Stimulated activated CD4-positive, alpha-beta T cell treated with anti-CD3 and anti-CD28 coated beads, Interleukin-12 subunit alpha, Interleukin-12 subunit beta, amount 100 ng/mL, for 24 hours (primary cell): ENCODE results near the gene LIN28B.
"Not testable (repeated sequence)": the region's sequence is repeated elsewhere in the genome, so short reads cannot be mapped to it uniquely, and the experiment has no call there.

Source experiments
- DNase-seq, 2 experiments: peaks; one replicate each; pipeline ENCODE4 v3.0.0-alpha.2; 2020; ENCODE audit warnings: low read depth in 2 of 2

The LIN28B gene

DNA sequence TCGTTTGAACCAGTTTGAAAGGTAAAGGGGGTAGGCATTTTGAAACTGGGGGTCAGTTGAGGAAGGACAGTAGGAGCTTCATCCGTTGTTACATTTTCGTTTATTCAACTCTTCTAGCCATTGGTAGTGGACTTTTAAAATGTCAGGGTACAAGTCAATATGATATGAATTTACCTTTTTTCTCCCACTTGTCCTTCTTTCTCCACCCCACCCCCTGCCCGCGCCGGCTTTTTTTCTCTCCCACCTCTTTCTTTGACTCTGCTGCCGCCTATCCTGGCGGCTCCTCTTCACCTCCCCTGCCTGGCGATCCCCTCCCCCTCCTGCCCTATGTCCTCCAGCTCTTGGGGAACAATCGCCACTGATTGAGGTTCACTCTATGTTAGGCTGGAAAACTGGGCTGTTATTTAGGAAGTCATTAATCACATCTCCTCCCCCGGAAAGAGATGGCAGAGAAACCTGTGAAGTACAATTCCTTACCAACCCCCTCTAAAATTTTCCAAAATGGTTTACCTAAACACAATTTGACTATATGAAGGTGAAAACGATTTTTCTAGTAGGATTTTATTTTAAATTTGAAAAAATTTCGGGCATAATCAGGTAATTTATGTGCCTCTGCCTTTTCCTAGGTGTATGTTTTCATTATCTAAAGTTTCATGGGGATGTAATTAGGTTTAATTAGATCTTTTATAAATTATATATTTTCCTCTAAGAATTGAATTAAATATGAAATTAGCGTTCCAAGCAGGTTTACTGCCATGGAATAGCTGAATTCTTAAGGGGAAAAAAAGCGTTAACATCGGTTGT lies 778 bp upstream of the LIN28B start:
- DNase-seq, result no peak

DNA sequence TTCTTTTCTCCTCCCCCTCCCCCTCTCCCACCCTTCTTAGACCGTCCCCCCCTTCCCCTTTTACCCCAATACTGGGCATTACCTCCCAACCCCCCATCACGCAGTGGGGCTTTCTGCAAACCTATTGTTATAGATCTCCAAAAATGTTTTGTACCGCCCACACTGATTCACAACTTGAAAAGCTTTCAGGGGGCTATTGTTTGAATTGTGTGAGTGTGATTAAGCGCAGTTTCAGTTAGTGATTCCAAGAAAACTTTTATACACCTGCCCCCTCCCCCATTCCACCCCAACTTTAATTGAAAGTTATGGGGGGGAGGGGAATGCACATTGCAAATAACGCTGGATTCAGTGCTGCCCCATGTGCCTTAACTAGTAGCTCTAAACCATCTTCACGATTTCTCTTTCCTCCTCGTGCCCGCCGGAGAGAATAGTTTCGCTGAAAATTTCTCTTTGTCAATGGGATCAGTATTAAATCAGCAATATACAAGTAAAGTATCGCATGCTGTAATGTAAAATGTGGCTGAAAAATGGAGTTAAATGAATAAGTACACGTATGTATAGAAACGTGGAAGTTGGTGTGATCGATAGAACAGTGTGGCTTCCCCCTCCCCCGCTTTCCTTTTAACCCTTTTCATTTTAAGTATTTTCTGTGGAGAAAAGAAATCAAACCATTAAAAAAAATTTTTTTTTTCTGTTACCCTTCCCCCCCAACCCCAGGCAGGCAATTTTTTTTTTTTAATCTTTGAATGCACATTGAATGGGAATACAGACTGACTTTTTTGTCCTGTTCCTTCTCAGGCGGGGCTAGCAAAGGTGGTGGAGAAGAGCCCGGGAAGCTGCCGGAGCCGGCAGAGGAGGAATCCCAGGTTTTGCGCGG lies 632 bp downstream of the LIN28B start:
- no peak for DNase-seq

DNA sequence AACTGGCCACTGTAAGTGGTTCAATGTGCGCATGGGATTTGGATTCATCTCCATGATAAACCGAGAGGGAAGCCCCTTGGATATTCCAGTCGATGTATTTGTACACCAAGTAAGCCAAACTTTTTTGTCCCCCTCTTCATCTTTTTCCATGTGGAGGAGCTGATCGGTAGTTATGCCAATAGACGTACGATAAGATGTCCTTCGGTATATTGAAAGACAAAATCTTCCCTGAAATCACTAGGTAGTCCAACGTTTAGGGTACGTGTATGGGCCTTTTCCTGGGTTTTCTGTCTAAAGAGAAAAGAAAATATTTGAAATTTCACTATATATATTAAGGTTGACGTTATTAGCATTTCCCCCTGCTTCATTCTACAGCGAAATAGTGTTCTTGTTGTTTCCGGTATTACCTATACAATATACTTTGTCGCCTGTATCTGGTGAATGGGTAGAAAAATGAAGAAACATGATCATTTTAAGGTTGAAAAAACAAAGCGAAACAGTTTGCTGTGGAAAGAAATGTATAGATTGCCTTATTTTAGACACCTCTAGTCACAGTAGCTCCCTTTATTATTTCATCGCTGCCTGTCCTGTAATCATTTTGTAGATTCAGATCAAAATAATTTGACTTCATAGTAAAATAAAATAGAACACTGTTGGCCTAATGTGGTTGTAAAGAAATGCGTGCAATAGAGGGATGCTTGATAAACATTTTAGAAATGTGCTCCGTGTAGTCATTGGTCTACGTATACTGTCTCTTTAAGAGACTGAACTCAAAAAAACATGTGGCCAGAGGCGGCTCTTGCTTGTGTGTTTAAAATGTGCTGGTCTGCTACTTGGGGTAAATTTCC lies 1.5 kb downstream of the LIN28B start:
- no peak for DNase-seq

DNA sequence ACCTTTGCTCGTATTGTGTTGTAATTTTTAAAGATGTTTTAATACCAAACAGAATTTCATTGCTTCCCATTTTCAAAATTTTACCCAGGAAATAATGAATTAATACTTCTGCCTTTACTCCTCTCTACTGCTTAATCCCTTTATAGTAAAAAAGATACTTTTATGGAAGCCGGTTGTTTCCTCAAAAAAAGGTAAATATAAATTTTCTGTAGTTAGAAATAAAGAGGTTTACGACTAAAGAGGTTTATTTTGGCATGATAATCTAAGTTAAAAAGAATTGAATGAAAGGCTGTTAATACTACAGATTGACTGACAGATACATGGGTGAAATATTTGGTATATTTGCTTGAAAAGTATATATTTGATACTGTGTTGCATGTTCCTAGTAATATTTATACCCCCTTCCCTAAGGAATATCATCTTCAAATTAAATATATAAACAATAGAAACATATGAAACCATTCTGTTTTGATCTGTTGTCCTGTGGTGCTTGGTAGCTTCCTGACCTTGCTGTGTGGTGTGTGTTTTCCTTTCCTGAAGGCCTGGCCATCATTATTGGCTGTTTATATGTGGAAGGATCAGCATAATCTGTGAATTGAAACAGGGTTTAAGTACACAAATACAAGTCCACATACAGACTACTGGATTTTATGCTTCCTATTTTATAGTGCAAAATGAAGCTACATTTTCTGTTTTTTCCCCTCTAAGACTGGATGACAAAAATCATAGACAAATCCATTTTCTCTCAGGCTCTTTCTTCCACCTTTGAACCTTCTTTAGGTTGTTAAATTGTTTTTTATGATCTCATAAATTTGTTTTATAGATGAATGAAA lies 2.3 kb downstream of the LIN28B start:
- DNase-seq, result no peak

DNA sequence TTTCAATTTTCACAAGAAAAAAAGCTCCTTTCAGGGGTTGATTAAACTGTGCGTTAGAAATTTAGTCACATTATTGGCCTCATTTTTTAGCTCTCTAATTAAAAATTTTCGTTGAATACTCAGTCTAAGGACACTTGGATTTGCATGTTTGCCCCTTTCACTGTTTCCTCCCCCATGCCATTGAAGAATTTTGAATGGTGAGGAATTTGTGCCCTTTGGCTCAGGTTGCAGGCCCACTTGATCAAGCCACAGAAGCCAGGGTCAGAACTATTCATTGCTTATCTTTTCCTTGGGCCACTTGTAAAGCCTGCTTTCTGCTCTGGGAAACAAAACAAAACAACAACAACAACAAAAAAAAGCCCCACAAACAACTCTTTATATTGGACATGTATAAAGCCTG lies 12.2 kb downstream of the LIN28B start:
- no peak for DNase-seq

DNA sequence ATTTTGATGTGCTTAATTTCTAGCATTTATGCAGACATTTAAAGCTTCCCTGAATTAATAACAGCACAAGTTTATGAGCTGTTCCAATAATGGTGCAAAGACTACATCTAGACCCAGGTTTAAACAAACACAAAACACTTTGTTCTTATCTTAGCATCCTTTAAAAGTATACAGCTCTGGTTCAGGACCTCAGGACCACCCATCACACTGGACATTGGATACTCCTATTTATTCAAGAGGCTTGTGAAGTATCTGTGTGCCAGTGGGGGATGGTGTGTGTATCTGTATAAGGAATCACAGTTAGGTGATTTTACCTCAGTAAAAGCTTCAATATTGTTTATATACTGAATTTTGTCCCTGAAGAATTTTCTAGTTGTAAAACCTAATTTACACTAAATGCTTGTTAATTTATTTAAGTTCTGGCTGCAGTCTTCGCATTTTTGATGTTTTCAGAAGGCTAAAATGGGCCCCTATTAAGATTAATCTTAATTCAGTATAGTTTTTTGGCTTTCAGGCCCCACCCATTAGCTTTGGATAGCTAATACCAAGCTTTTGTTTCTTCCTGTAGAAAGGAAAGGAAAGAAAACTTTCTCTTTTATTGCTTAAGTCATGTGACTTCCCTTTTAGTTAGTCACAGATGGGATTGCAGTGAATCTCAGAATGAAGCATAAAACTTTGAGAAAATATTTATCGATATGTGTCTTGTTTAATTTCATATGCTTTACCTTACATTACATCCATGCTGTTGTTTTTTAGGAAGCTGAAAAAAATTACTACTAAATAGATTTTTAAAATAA lies 13.1 kb downstream of the LIN28B start:
- DNase-seq, result no peak

DNA sequence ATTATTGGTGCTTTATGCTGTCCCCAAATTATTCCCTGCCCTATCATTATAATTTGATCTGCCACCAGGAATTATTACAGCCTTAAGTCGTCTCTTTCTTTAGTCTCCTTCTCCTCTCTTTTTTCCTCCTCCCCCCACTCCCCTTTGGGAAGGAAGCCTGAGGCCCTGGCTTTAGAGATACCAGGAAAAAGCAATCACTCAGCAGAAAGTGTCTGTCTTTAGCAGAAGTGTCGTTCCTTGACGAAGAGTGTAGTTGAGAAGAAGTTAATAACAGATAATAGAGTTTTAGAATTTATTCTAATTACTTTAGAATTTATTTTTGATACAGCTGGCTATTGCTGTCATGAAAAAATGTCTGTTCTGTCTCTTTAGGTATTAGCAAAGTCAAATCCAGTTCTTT lies 16.5 kb downstream of the LIN28B start:
- no peak for DNase-seq

DNA sequence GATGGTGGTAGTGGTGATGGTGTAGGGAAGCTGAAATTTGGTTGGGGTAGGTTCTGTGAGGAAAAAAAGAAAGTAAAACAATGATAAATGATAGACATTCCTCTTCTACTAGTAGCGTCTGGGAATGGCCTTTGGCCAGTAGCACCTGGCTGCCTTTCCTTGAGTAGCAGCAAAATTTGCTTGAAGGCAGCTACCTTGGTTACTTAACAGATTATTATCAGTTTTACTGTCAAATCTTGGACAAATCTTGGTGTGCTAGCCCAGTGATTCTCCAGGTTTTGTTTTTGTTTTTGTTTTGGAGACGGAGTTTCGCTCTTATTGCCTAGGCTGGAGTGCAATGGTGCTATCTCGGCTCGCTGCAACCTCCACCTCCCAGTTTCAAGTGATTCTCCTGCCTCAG lies 26.4 kb downstream of the LIN28B start:
- DNase-seq, result no peak

DNA sequence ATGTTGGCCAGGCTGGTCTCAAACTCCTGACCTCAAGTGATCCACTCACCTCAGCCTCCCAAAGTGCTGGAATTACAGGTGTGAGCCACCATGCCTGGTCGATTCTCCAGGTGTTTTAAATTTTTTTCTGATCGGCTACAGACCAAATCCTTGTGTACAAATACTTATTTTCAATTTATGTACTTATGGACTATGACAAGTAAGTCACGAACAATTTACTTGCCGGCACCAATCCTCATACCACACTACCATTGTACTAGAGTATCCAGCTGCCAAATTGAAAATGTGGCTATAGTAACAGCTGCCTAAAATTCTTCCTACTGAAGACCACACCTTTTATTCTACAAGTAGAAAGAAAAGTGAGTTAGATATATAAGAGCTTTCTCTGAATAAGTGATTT lies 26.9 kb downstream of the LIN28B start:
- no peak for DNase-seq

DNA sequence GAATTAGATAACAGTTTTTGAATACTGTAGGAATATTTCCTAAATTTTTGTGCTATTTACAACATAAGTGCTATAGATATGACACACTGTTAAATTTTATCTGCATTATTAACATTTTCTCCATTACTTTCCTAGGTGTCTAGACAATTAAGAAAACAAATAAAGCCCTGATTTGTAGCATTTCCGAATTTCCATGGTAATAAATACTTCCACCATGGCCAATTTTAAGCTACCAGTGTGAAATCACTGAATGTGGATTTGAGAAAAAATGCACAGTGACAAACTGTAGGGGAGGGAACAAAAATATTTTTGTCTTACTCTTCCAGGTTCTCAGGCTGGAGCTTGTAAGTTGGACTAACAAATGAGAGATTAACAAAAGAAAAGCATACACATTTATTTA lies 27.9 kb downstream of the LIN28B start:
- DNase-seq, result no peak

DNA sequence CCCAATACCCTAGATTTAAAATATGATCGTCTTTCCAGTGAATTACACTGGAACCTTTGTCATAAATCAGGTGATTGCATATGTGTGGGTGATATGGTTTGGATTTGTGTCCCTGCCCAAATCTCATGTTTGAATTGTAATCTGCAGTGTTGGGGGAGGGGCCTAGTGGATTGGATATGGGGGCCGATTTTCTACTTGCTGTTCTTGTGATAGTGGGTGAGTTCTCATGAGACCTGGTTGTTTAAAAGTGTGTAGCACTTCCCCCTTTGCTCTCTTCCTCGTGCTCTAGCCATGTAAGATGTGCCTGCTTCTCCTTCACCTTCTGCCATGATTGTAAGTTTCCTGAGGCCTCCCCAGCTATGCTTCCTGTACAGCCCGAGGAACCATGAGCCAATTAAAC lies 29.0 kb downstream of the LIN28B start:
- not testable (repeated sequence) for DNase-seq

DNA sequence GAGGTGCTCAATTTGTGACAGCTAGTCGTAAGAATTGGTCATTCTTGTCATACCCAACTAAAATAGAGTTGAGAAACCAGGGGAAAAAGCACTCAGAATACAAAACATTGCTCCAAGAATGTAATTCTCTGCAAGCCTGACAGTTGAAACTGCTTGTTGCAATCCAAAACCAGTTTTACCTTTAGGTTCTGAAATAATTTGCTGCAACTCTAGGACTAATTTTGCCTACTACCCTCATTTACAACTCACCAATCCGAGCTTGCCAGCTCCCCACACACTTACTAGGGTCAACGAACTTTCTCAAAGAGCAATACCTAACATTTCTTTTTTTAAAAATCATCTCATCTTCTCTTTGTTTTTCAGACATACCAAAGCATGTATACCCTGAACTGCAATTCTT lies 29.7 kb downstream of the LIN28B start:
- DNase-seq, result no peak

DNA sequence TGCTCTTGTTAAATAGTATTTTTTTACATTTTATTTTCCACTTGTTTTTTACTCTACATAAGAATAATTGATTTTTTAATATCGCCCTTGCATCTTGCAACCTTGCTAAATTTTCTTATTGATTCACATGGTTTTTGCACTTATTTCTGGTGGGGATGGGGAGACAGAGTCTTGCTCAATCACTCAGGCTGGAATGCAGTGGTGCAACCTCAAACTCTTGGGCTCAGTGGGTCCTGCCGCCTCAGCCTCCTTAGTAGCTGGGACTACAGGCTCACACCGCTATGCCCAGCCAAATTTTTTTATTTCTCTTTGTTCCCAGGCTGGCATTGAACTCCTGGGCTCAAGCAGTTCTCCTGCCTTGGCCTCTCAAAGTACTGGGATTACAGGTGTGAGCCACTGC lies 30.3 kb downstream of the LIN28B start:
- no peak for DNase-seq

DNA sequence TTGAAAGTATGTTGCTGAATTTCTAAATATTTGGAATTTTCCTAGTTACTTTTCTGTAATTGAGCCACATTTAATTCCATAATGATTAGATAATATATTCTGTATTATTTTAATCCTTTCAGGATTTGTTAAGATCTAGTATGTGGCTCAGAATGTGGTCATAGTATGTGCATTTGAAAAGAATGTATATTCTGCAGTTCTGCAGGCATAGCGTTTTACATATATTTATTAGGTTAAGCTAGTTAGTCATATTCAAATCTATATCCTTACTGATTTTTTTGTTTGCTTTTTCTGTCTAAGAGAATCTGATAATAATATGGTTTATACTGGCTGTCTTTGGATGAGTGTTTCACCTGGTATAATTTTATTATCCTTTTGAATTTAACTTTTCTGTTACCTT lies 33.2 kb downstream of the LIN28B start:
- no peak for DNase-seq

DNA sequence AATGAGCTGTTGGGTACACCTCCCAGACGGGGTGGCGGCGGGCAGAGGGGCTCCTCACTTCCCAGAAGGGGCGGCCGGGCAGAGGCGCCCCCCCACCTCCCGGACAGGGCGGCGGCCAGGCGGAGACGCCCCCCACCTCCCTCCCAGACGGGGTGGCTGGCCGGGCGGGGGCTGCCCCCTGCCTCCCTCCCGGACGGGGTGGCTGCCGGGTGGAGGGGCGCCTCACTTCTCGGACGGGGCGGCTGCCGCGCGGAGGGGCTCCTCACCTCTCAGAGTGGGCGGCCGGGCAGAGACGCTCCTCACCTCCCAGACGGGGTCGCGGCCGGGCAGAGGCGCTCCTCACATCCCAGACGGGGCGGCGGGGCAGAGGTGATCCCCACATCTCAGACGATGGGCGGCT lies 34.2 kb downstream of the LIN28B start:
- not testable (repeated sequence) for DNase-seq

DNA sequence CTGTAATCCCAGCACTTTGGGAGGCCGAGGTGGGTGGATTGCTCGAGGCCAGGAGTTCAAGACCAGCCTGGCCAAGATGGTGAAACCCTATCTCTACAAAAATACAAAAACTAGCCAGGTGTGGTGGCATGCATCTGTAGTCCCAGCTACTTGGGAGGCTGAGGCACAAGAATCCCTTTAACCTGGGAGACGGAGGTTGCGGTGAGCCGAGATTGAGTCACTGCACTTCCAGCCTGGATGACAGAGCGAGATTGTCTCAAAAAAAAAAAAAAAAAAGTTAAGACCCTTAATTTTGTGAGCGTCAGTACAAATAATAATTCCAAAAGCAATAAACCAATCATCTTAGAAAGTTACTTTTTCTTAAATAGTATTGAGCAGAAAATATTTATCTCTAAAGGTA lies 36.7 kb downstream of the LIN28B start:
- not testable (repeated sequence) for DNase-seq

DNA sequence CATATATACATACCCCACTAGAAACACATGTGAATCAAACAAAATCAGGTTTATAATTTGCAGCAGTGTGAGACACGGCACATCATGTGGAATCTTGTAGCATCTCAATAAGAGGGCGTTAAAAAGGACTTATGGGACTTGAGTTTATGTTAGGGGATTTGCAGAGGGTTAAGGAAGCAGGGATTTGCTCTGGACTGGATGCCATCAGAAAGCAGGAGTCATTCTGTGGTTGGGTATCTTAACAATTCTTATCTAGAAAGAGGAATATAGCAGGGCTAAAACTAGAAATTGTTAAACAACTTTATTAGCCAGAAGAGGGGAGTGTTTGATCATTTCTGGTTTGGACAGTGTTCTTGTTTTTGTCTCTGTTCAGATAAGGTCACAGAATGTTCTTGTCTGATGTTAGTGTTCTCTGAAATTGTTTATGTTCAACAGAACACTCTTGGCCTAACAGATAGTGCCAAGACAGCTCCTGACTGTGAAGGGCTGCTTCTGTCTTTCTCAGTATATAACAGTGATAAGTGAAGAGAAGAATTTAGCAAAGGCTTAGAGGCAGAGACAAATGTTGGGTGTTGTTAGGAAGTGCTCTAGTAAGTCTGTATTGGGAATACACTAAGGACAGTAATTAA lies 39.2 kb downstream of the LIN28B start:
- DNase-seq, result no peak

DNA sequence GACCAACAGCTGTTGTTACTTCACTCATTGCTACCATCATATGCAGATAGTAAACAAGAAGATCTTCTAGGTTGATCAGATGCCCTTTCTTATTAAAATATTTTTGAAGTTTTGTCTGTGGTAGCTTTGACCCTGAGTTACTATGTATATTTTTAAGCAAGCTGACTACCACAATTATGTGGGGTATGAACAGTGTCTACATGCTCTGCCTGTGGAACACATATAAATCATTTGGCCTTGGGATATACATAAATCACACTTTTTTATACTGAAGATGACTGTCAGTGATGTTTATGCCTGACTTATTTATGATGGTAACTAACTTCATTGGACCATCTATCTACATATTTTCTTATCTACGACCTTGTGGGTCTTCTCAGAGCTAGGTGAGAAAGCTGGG lies 44.2 kb downstream of the LIN28B start:
- no peak for DNase-seq

DNA sequence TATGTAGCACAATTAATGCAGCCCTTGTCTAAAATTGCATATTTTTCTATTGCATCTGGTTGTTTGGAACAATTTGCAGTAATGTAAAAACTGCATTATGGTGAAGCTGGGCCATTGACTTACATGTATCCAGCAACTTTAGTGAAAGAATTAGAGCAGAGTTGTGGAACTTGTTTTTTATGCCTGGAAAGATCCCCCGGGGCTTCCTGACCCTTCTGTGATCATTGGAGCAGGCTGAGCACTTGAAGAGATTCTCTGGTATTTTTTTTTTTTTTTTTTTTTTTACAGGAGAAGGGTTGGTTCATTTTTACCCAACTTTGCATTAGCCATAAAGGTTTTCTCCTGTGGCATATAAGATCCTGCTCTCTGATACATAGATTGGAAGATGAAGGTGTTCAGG lies 45.0 kb downstream of the LIN28B start:
- no peak for DNase-seq

DNA sequence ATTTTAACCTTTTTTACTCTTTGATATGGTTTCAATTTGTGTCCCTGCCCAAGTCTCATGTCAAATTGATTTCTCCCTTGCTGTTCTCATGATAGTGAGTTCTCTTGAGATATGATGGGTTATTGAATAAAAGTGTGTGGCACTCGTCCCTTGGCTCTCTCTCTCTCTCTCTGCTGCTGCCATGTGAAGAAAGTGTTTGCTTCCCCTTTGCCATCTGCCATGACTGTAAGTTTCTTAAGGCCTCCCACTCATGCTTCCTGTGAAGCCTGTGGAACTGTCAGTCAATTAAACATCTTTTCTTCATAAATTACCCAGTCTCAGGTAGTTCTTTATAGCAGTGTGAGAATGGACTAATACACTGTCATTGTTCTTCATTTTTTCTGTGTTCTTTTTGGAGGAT lies 48.5 kb downstream of the LIN28B start:
- no peak for DNase-seq
